SW 1271 (cell line): ENCODE results near the gene WDR91.
"Not testable (repeated sequence)": the region's sequence is repeated elsewhere in the genome, so short reads cannot be mapped to it uniquely, and the experiment has no call there.

Experiments used
- DNase-seq, 2 experiments: peaks; one replicate each; lab custom pipeline; 2025; lab: John Stamatoyannopoulos, UW

Gene WDR91

DNA sequence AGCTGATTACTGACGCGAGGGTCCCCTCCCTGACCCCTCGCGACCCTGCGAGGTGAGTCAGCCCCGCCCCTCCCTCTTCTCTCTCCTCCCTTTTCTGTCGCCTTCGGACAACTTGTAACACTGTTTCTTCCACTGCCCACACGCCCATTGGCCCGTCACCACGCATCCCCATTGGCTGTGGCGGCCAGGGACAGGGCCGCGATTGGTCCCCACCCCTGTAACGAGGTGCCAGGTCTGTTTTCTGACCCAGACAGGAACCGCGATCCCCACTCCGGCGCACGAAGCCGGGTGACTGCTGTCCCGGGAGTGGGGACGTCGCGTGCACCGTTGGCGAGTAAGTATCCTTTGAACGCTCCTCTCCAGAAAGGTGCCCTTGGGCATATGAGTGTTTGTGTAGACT is 22.2 kb upstream of the WDR91 start, which contains the start of gene STRA8:
STRA8 (plus strand) TSS at position 269 of the 400 bp plus-strand sequence. CDS start 6,687 bp downstream, outside the sequence.
- no peak for DNase-seq

DNA sequence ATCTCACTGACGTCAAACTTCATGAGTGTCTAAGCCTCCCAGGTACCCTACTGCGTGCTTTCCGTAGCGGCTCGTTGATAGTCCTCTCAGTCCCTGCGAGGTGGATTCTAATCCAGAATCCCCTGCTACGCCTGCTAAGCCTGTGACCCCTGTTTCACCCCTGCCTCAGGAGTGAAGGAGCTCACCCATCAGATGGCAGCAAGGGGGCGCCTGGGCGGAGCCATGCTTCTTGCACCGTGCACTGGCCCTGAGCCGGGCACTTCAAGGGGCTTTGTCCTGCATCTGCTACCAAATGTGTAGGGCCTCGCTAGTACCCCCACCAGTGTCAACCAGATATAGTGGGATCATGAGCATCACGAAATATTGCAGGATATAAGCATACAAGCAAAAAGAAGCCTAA is 21.4 kb upstream of the WDR91 start:
- DNase-seq = no peak

DNA sequence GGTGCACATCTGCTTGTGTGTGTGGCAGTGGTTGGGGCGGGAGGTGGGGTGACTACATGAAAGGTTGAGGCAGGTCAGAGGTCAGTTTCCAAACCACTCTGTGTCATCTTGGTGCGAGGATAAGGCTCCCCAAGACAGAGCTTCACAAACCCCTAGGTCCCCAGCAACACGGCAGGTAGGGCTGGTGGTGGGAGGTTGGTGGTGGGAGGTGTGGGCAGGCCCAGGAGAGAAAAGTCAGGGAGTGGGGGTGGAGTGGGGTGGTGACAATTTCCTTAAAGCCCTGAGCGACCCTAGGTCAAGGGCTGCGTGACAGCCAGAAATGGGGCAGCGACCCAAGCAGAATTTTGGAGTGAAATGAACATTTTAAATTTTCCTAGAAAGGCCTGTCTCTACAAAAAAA is 20.8 kb upstream of the WDR91 start:
- DNase-seq = no peak

DNA sequence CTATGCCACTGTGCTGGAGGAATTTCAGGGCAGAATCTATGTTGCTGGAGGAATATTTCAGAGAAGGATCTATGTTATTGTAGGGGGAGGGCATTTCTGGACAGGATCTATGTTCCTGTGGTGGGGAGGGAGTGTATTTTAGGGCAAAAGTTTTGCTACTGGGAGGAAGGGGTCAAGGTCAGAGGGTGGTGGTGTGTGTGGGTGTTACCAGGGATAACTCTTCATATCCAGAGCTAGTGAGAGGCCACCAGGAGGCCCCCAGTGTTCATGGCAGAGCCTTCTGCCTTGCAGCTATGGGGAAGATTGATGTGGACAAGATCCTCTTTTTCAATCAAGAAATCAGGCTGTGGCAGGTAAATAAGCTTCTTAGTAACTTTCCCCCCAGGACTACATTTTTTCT is 20.4 kb upstream of the WDR91 start:
- DNase-seq = no peak

DNA sequence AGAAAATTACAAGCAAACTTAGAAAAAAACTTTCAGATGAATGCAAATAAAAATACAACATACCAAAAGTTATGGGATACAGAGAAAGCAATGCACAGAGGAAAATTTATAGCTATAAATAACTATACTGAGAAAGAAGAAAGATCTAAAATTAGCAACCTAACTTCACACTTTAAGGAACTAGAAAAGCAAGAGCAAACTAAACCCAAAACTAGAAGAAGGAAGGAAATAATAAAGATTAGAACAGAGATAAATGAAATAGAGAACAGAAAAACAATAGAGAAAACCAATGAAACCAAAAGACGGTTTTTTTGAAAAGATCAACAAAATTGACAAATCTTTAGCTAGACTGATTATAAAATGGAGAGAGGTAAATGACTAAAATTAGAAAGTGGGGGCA is 12.7 kb upstream of the WDR91 start:
- DNase-seq = no peak

DNA sequence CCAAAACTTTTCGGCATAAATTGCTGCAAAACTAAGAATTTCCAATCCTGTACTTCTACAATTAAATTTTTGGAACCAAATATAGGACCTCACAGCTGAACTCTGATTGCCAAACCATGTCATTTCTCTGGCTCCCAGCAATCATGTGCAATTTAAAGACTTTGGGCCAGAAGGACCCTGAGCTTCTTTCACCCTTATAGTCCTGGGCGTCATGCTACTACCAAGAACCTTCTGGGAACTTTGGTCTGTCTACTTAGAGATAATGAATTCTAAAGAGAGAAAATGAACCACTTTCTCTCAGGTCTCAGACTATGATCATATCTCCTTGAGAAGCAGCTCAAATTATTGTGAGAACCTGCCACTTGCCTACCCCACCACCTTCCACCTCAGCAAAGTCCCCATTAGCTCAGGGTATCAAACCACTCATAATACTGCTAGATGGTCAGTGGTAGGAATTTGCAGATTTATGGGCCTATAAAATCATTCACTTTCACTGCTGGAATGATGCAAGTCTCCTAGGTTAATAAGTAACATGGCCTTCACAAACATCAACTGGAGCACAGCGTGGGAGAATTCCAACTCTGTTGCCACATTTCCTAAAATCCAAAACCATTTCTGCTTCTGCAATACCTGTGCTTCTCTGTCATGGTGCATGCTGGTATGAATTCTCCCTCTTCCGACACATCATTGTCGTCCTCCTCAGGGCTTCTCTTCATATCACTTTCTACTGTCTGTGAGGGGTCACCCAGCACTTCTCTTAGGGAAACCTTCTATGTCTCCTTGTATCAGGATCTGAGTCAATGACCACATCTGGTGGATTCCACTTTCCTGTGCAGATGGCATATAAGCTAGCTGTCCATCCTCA is 6.6 kb upstream of the WDR91 start:
- no peak for DNase-seq

DNA sequence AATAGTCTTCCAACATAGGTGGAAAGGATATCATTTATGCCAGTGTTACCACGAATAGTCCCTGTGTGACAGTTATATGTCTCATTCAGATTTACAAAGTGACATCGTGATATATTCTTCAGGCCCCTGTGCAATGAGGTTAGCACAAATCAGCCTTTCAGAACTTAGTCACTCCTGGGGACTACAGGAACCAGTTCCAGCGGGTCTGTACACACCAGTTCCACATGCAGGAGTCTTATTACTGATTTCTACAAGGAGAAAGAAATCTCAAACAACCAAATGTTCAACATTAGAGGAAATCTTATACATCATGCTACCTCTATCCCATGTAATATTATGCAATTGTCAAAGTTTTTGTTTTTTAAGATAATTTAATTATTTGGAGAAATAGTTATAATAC is 4.4 kb upstream of the WDR91 start:
- no peak for DNase-seq

DNA sequence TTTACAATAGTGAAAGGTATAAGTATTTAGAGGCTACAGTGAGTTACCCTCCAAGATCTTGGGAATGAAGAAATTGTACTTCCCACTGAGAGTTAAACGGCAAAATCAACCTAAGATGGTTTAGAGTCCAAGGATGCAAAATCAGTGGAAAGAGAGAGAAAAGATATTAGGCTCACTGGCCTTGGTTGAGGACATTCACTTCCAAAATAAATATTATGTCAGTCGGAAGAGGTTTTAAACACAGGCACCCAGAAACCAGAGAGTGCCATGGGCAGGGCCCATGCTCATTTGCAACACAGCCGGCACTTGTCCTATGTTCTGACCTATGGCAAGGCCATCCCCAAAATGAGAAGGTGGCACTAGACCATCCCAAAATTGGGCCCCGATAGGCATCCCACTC is 3.9 kb upstream of the WDR91 start:
- DNase-seq = no peak

DNA sequence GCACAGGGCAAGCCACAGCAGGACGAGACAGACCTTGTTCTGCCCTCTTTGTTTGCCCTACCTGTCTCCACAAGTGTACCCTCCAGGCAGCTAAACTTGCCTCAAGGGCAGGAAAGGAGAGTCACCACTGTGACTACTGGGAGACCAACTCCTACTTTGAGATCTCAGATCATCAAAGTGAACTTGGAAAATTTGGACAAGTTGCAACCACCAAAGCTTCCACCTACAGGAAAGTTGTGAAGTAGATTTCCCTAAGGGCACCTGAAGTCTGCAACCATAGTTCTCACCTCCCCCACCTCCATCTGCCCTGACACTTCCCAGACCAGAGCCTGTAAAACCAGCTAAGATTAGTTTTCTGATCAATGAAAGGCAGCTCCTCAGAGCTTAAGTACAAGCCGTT is 2.5 kb upstream of the WDR91 start:
- no peak for DNase-seq

DNA sequence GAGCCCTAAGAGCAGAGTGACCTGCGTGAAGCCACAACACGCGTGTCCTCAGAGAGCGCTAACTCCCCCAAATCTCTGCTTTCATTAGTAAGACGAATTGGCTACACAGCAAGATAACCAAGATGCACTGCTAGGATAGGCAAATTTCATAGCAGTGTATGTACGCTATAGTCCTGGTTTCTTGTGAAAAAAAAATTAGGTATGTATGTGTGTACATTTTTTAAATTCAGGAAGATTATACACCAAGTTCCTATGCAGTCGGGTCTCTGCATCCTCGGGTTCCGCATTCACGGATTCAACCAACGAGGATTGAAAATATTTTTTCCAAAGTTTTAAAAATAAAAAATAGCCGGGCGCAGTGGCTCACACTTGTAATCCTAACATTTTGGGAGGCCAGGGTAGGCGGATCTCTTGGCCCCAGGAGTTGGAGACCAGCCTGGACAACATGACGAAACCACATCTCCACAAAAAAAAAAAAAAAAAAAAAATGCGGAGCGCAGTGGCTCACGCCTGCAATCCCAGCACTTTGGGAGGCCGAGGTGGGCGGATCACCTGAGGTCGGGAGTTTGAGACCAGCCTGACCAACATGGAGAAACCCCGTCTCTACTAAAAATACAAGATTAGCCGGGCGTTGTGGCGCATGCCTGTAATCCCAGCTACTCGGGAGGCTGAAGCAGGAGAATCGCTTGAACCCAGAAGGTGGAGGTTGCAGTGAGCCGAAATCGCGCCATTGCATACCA is 790 bp upstream of the WDR91 start:
- DNase-seq = not testable (repeated sequence)

DNA sequence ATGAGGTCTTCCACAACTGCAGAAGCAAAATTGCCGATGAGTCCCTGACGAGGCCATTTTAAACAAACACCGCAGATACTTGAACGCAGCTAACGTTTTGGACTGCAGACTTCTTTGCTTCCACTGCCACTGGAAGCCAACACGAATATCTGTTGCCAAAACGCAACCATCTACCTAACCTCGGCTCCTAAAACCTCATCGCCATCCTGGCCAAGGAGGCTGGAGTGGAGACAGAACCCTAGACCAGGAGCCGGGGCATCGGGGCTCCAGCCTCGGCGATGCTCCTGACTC is 493 bp downstream of the WDR91 start:
- peak in 1 of 2 experiments; percentile 10 for DNase-seq

DNA sequence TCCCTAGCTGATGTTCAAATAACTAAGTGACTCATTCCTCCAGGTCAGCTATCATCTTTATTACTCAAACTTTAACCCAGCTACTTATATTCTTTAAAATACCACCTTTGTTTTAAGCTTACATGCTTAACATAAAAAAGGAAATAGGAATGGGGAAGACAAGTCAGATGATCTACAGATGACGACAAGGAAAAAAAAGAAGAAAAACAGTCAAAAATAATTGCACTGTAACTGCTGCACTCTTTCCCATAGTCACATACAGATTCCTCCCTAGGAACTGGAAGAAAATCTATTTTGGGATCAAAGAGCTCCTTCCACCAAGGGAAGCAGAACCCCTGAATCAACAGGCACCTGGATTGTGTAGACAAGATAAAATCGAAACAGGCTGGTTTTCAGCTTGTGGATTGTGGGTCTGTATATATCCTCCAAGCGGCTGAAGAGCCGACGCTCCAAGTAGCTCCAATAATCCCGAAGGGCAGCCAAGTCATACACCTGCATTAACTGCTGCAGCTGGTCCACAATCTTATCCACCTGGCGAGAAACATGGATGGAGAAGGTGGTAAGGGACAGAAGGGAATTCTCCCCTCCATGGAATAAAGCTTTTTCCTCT is 2.0 kb downstream of the WDR91 start:
- DNase-seq = no peak

DNA sequence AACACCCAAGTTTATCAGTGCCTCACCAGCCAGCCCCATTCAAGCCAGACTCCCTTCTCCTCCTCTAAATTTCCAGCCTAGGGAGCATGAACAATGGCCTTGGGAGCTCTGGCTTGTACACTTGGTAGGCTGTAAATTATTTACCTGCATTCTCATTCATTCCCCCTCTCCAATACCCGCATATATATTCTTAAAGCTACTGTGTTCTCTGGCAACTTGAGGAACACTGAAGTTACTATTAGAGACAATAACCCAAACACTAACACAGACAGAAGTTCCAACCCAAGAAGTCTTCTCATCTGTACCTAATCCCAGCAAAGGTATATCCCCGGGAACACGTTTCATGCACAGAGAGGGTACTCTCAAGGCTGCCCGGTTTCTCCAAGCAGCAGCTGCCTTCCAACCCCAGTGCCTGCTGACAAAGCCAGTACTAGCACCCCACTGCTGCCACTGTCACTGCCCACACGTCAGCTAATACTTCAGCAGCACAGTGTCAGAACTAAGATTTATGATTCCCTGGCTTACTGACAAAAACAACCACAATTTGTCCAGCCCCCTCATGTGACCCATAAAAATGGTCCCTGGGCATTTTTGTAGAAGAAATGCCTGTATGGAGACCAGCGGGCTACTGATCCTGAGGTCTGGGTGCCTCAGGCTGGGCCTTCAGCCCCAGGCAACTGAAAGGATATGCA is 3.1 kb downstream of the WDR91 start:
- DNase-seq = no peak

DNA sequence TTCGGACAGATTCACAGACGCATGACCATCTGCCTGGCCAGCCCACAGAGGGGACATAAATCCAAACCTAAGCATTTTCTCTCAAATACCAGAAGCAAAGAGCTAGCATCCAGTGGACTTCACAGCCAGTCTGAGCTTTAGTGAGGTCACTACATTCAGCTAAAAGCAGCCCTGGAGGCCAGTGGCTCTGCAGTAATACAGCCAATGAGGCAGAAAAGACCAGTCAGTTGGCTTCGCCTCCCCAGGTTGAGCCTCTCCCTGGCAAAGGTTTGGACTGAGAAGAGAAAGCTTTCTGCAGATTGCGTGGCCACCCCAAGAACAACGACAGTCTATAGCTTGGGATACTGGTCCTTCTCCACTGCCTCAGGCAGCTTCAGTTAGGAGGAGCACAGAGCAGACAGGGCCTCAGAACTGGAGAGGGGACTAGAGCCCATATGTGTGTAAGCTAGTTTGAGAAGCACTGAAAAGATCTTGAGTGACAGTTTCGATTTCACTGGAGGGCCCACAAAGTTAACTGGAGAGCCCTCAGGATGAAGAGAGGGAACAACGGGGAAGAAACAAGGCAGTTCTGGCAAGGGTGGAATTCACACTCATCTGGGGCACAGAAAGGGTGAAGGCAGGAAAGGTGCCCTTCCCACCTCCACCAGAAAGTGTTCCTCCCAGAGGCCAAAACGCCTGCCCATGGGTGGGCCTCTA is 3.8 kb downstream of the WDR91 start:
- DNase-seq = no peak

DNA sequence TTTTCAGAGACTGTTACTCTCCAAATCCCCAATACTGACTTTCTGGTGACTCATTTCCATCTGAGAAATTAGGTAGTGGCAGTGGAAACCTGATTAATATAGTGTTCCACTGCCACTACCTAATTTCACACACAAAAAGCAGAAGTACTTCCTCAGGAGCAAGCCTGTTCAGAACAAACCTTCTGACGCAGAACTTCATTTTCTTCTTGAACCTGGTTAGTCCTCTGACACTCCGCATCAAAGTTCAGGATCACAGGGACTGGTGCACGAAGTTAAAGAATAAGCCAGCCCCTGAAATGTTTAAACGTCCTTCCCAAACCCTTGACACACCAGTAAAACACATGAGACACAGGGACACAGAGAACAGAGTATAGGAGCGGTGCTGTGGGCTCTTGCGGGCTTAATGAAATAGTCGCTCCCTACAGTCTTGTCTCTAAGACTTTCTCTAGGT is 4.4 kb downstream of the WDR91 start:
- DNase-seq = no peak

DNA sequence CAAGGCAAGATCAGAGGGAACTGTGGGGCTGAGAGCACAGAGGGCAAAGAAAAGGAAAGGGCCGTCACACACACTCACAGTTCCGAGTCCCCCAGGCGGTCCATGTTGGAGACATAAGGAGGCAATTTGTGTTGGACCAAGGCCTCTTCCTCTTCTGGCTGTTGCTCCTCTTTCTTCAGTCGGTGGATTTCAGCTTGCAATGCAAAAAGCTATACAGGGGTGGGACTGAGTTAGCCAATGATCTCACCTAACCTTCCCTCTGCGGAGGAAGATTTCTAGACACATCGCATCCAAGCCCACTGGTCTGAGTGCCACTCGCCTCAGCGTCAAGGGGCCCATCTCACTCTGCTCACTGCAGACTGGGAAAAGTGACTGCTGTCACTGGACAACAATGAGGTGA is 5.5 kb downstream of the WDR91 start:
- DNase-seq = no peak

DNA sequence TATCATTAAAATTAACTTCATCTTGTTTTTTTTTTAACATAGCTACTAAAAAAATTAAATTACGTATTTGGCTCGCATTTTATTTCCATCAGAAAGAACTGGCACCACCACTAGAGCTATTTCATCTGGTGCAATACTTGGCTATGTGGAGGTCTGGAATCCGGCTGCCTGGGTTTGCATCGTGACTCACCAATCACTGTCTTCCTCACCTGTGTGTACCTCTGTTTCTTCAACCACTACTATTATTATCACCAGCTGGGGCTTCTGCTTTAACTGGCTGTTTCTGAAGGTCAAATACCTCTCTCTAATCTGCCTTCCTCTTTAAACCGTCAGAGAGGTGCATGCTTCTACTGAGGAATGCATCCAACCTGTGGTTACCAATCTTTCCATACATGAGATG is 6.5 kb downstream of the WDR91 start:
- DNase-seq = no peak

DNA sequence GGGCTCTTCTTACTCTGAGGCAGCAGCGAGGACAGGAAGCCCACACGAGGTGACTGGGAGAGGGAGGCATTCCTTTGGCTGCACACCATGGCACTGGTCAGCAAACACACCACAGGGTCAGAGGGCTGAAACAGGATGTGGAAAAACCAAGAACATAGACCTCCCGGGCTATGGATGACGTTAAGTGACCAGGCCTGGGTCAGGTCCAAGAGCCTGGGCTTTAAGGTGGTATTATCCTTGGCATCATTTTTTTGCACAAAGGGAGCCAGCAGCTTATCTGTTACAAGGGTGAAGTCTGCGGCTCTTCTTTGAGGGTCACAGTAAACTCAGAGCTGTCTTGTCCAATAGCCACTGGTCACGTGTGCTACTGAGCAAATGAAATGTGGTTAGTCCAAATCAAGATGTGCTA is 7.0 kb downstream of the WDR91 start:
- no peak for DNase-seq

DNA sequence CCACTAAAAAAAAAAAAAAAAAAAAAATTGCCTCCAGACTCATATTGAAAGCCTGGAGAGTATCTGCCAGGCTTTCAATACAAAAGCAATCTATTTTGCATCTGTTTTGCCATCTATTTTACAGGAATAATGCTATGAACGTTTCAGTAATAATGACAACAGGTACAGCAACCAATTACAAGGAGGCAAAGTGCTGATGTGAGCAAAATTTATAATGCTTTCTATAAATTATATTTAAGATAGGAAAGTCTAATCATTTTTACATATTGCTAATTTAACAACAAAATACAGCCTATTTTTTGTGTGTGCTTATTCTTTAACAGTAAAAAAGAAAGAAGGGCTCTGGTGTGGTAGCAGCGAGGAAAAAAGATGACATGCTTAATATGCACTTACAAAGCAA is 10.0 kb downstream of the WDR91 start:
- DNase-seq = no peak

DNA sequence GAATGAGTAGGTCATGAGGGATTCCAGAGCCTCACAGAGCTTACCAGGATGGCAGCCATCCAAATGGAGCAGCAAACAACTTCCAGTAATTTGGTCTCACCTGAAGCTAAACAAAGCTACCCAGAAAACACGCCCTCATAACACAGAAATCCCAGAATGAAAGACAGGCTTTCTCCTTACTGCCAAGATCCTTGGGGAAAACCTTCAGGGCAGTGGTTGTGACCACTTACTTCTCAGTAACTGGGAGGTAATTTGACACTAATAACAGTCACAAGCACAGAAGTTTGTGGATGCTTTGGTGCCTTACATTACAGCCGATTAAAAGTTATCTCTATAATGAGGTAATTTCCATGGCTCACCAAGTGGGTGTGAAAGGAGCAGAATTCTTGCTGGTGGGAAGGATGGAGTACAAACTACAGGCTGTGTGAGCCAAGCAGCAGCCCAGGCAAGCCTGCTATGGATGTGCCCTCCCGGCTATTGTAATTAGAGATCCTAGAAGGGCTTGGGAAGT is 10.4 kb downstream of the WDR91 start:
- DNase-seq = no peak

DNA sequence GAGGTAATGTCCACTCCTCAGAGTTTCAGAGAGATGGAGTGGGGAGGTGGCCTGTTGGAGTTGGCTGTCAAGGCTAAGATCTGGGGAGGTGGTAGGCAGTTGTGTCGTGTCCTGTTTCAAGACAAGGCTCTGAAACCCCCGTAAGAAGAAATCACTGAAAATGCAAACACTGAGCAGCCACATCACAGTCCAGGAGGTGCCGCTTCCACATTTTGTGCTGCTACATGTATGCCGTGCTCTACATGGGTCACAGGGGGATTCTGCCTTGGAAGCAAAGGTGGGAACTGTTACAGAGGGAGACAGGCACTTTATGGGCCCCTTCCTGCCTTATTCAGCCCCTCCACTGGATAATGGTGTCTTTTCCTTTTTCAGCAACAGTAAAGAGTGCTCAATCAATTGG is 11.9 kb downstream of the WDR91 start:
- no peak for DNase-seq
